PC-3 (cell line): ENCODE measurements around the gene ROBO2.

Source experiments
- CTCF ChIP-seq: fragments of 300-600 bp; sonication (generic); conservative IDR thresholded peaks from 2 replicates; pipeline ENCODE4 v1.5.1; 2017; ENCODE audit warnings: antibody characterized with exemption, low read depth, mild to moderate bottlenecking, low read length
- EZH2 ChIP-seq: fragments of 300-600 bp; sonication (generic); IDR thresholded peaks from one replicate; pipeline ENCODE4 v1.6.1; 2017; ENCODE audit warnings: antibody characterized with exemption, mild to moderate bottlenecking, low read length; ENCODE audit not compliant: unreplicated experiment
- EZH2phosphoT487 ChIP-seq: fragments of 300-600 bp; sonication (generic); IDR thresholded peaks from 2 replicates; pipeline ENCODE4 v1.6.1; 2018; ENCODE audit warnings: mild to moderate bottlenecking, antibody characterized with exemption, low read length, borderline replicate concordance

GRCh38 chr3:77141423-77141822 lies 101.5 kb downstream of the ROBO2 start:
- TF ChIP-seq EZH2phosphoT487 (no peak), CTCF (no peak), EZH2 (no peak)
